DOHH2 (cell line): ENCODE results near the gene TTC32.

Experiments used
- H3F3A ChIP-seq: fragments of 200-600 bp; sonication (generic), shearing (Covaris generic); 2 replicates; pipeline ENCODE4 v1.6.0; 2016; ENCODE audit warnings: antibody characterized with exemption, mild to moderate bottlenecking; ENCODE audit not compliant: control insufficient read depth, insufficient read depth
- H3K27ac ChIP-seq: fragments of 200-600 bp; sonication (generic); 2 replicates; pipeline ENCODE4 v1.5.1; 2014; ENCODE audit warnings: low read depth, mild to moderate bottlenecking, low read length, moderate library complexity
- H3K27me3 ChIP-seq: fragments of 200-600 bp; sonication (generic); 2 replicates; pipeline ENCODE4 v1.6.1; 2014; ENCODE audit warnings: mild to moderate bottlenecking, low read length, mixed read lengths; ENCODE audit not compliant: control insufficient read depth
- H3K36me3 ChIP-seq: fragments of 200-600 bp; sonication (generic); 2 replicates; pipeline ENCODE4 v1.6.1; 2014; ENCODE audit warnings: mild to moderate bottlenecking, low read length, moderate library complexity, mixed read lengths; ENCODE audit not compliant: control insufficient read depth
- H3K4me1 ChIP-seq: fragments of 200-600 bp; sonication (generic); 2 replicates; pipeline ENCODE4 v1.6.1; 2014; ENCODE audit warnings: mild to moderate bottlenecking, low read length, mixed read lengths; ENCODE audit not compliant: control insufficient read depth
- H3K4me2 ChIP-seq: fragments of 200-600 bp; sonication (generic); 2 replicates; pipeline ENCODE4 v1.6.0; 2014; ENCODE audit warnings: mild to moderate bottlenecking, low read length, moderate library complexity
- H3K4me3 ChIP-seq: fragments of 200-600 bp; sonication (generic); 2 replicates; pipeline ENCODE4 v1.5.1; 2014; ENCODE audit warnings: mild to moderate bottlenecking, low read length, mixed read lengths
- H3K79me2 ChIP-seq: fragments of 200-600 bp; sonication (generic); 2 replicates; pipeline ENCODE4 v1.6.1; 2014; ENCODE audit warnings: mild to moderate bottlenecking, low read length, mixed read lengths; ENCODE audit not compliant: control insufficient read depth
- H3K9me2 ChIP-seq: fragments of 200-600 bp; sonication (generic); replicated peaks from 2 replicates; pipeline ENCODE4 v1.6.1; 2014; ENCODE audit warnings: mild to moderate bottlenecking, low read length, mixed read lengths; ENCODE audit not compliant: control insufficient read depth
- H3K9me3 ChIP-seq: fragments of 200-600 bp; sonication (generic); 2 replicates; pipeline ENCODE4 v1.6.1; 2014; ENCODE audit warnings: antibody characterized with exemption, low read length, mixed read lengths; ENCODE audit not compliant: control insufficient read depth, insufficient read depth
- H4K20me1 ChIP-seq: fragments of 200-600 bp; sonication (generic); 2 replicates; pipeline ENCODE4 v1.6.0; 2014; ENCODE audit warnings: low read depth, mild to moderate bottlenecking, antibody characterized with exemption, low read length, moderate library complexity; ENCODE audit not compliant: control insufficient read depth, insufficient read depth
- CTCF ChIP-seq: fragments of 200-600 bp; sonication (generic); IDR thresholded peaks from one replicate; pipeline ENCODE4 v1.5.1; 2014; ENCODE audit warnings: antibody characterized with exemption, mild to moderate bottlenecking, low read depth, low read length; ENCODE audit not compliant: poor library complexity, severe bottlenecking
- EZH2phosphoT487 ChIP-seq: fragments of 200-600 bp; sonication (generic); IDR thresholded peaks from 2 replicates; pipeline ENCODE4 v1.6.1; 2017; ENCODE audit warnings: borderline replicate concordance, mild to moderate bottlenecking, antibody characterized with exemption, low read length, moderate library complexity, mixed read lengths

The TTC32 gene

DNA sequence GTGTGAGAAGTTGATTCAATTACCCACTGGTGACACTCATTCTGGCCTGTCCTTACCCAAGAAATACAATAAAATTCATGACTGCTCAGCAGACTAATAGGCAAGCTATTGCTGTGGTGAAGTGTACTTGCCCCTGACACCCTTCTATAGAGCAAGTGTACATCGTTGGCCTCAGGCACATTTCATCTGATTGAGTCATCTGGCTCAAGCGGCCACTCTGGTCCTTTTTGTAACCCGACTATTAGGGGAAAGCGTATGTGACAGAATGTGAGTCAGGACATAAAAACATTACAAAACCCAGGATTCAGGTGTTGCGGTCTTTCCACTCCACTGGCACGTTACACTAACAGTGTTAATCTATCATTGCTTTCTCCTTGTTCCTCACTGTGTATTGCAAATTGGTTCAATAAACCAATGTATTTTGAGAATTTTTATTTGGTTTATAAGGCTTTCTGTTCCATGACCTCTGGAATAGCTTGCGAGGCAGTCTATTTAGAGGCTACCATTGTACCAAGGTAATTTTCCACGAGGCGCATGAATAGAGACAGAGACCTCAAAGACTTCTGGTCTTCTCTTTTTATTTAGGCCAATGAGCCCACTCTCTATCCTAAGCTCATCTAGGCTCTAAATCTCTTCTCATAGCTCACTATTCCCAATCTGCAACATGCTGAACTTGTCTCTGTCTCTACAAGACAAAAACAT, 10.2 kb upstream of the TTC32 start:
- Histone ChIP-seq H3K27me3 (no peaks in the 10 kb centered on the region), H3K27ac (no peak overlapping the region), H4K20me1 (no peaks in the 10 kb centered on the region), H3K79me2 (no peaks in the 10 kb centered on the region), H3K36me3 (no peaks in the 10 kb centered on the region), H3F3A (no peaks in the 10 kb centered on the region), H3K4me3 (no peak overlapping the region), H3K4me1 (no peaks in the 10 kb centered on the region), H3K9me2 (no peaks in the 10 kb centered on the region), H3K4me2 (no peak overlapping the region), H3K9me3 (no peaks in the 10 kb centered on the region)
- TF ChIP-seq CTCF (no peak), EZH2phosphoT487 (no peak)

- peaks cover 2% of the 10 kb centered on the region; the same call in 1 of the 2 replicates for H3F3A ChIP-seq
- peak overlapping the region; percentile 82 for H3K27ac ChIP-seq
- peak overlapping the region; percentile 86 for H3K4me2 ChIP-seq
- peak overlapping the region; percentile 92 for H3K4me3 ChIP-seq
- H3K79me2 ChIP-seq, result peaks cover 48% of the 10 kb centered on the region
- H3K36me3 ChIP-seq, result peaks cover 25% of the 10 kb centered on the region
- TF ChIP-seq CTCF (no peak), EZH2phosphoT487 (no peak)
- H3K27me3 ChIP-seq, result peaks cover 6% of the 10 kb centered on the region; the same call in 1 of the 2 replicates
- no peaks in the 10 kb centered on the region for H3K9me2 ChIP-seq
- peaks cover 31% of the 10 kb centered on the region for H3K4me1 ChIP-seq
- no peaks in the 10 kb centered on the region for H3K9me3 ChIP-seq
- H4K20me1 ChIP-seq, result peaks cover 9% of the 10 kb centered on the region; the same call in 1 of the 2 replicates
Measured at GRCh38 chr2:19902216-19902740, 495 bp upstream of the TTC32 start.

DNA sequence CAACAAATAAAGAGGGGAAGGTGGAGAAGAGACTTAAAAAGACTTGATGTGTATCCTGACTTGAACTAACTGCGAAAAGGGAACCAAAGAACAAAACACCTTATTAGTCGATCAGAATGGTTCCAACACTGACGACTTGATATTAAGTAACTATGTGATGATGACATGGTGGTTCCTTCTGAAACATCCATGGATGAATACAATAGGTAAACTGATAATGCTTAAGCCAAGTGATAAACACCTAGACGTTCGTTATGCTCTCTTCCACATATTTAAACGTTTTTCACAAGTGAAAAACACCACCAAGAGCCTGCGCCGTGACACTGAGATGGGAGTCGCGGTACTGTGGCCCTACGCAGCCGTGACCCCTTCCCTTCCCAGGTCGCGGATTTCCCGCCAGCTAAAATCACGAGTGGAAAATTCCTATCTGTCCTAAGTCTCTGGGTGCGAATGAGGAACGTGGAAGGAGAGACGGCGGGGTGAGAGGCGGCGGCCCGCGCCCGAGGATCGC, 797 bp downstream of the TTC32 start:
- Histone ChIP-seq H3K9me2 (no peaks in the 10 kb centered on the region), H3K27ac (peak overlapping the region; percentile 82), H4K20me1 (peaks cover 9% of the 10 kb centered on the region; the same call in 1 of the 2 replicates), H3K4me2 (peak overlapping the region; percentile 86), H3K9me3 (no peaks in the 10 kb centered on the region), H3K4me1 (peaks cover 31% of the 10 kb centered on the region), H3K27me3 (peaks cover 3% of the 10 kb centered on the region; the same call in 1 of the 2 replicates), H3F3A (peaks cover 2% of the 10 kb centered on the region; the same call in 1 of the 2 replicates), H3K36me3 (peaks cover 33% of the 10 kb centered on the region), H3K4me3 (peak overlapping the region; percentile 92), H3K79me2 (peaks cover 57% of the 10 kb centered on the region)
- TF ChIP-seq EZH2phosphoT487, result no peak
- no peak for TF ChIP-seq CTCF
